ENCODE data around the gene PYGB.
A peak's percentile ranks its signal among the peaks of the same experiment; 100 is the strongest.
"Not testable (repeated sequence)": the region's sequence is repeated elsewhere in the genome, so short reads cannot be mapped to it uniquely, and the experiment has no call there.

Gene PYGB

GRCh38 chr20:25297141-25297905 is 49.4 kb downstream of the PYGB start:
- DNase-seq = no peak

GRCh38 chr20:25299806-25300205 is 51.9 kb downstream of the PYGB start:
- no peak for DNase-seq

- DNase-seq = no peak
Measured at GRCh38 chr20:25300496-25301170, 52.7 kb downstream of the PYGB start.

GRCh38 chr20:25301357-25301920 is 53.6 kb downstream of the PYGB start:
- no peak for DNase-seq

GRCh38 chr20:25302596-25302995 is 54.7 kb downstream of the PYGB start:
- DNase-seq = no peak

- no peak for DNase-seq
Measured at GRCh38 chr20:25303292-25304024, 55.6 kb downstream of the PYGB start.

GRCh38 chr20:25304025-25304549 is 56.2 kb downstream of the PYGB start:
- no peak for DNase-seq

- no peak for DNase-seq
Measured at GRCh38 chr20:25306991-25307903, 59.4 kb downstream of the PYGB start.

- no peak for DNase-seq
Measured at GRCh38 chr20:25308083-25308491, 60.2 kb downstream of the PYGB start.

GRCh38 chr20:25308671-25309394 is 60.9 kb downstream of the PYGB start:
- no peak for DNase-seq

GRCh38 chr20:25309395-25310267 is 61.7 kb downstream of the PYGB start:
- no peak for DNase-seq

- peak; percentile 10 for DNase-seq
Measured at GRCh38 chr20:25310268-25310920, 62.5 kb downstream of the PYGB start.

GRCh38 chr20:25310921-25311728 is 63.2 kb downstream of the PYGB start:
- no peak for DNase-seq

- DNase-seq = not testable (repeated sequence)
Measured at GRCh38 chr20:25312716-25313115, 64.8 kb downstream of the PYGB start.

GRCh38 chr20:25313593-25313992 is 65.7 kb downstream of the PYGB start:
- no peak for DNase-seq

GRCh38 chr20:25314497-25315417 is 66.9 kb downstream of the PYGB start:
- no peak for DNase-seq

GRCh38 chr20:25315418-25316210 is 67.7 kb downstream of the PYGB start:
- DNase-seq = no peak

Measured in NCI-H1694 treated with DMSO at 0.1 percent for 48 hours (cell line).